Neural progenitor cell (in vitro differentiated cells): ENCODE results near the gene BFSP2. TPM values are rescaled to one million over a fixed set of nuclear protein-coding genes. Genes with fewer than 3 reads are reported as not detected.
"Not testable (repeated sequence)": the region's sequence is repeated elsewhere in the genome, so short reads cannot be mapped to it uniquely, and the experiment has no call there.

Experiments used
- DNase-seq: peaks from one replicate; pipeline ENCODE4 v3.0.0-alpha.2; 2016; ENCODE audit warnings: low spot score
- H2AFZ ChIP-seq: fragments of 200-600 bp; sonication (generic); replicated peaks from 2 replicates; pipeline ENCODE4 v1.6.1; 2016; ENCODE audit warnings: antibody characterized with exemption
- H3F3A ChIP-seq: fragments of 200-600 bp; sonication (generic); 2 replicates; pipeline ENCODE4 v1.6.1; 2016; ENCODE audit warnings: antibody characterized with exemption, low read depth
- H3K27ac ChIP-seq: fragments of 200-600 bp; sonication (generic); 2 replicates; pipeline ENCODE4 v1.5.1; 2016; ENCODE audit warnings: mild to moderate bottlenecking
- H3K27me3 ChIP-seq: fragments of 200-600 bp; sonication (generic); 2 replicates; pipeline ENCODE4 v1.6.1; 2016; ENCODE audit warnings: mild to moderate bottlenecking, moderate library complexity
- H3K36me3 ChIP-seq: fragments of 200-600 bp; sonication (generic); 2 replicates; pipeline ENCODE4 v1.5.1; 2016
- H3K4me1 ChIP-seq: fragments of 200-600 bp; sonication (generic); 2 replicates; pipeline ENCODE4 v1.6.1; 2016; ENCODE audit warnings: mixed run types
- H3K4me2 ChIP-seq: fragments of 200-600 bp; sonication (generic); 2 replicates; pipeline ENCODE4 v1.6.1; 2016
- H3K4me3 ChIP-seq: fragments of 200-600 bp; sonication (generic); 2 replicates; pipeline ENCODE4 v1.5.1; 2016
- H3K79me2 ChIP-seq: fragments of 200-600 bp; sonication (generic); 2 replicates; pipeline ENCODE4 v1.6.1; 2016; ENCODE audit warnings: low read depth
- H3K9ac ChIP-seq: fragments of 200-600 bp; sonication (generic); 2 replicates; pipeline ENCODE4 v1.6.1; 2016
- H3K9me3 ChIP-seq: fragments of 200-600 bp; sonication (generic); 2 replicates; pipeline ENCODE4 v1.5.1; 2016; ENCODE audit warnings: low read depth
- H4K20me1 ChIP-seq: fragments of 200-600 bp; sonication (generic); 2 replicates; pipeline ENCODE4 v1.6.1; 2016; ENCODE audit warnings: low read depth
- H3K27ac Mint-ChIP-seq: 3 replicates; pipeline ENCODE4 v1.8.0; 2021; ENCODE audit warnings: mixed read lengths
- H3K27me3 Mint-ChIP-seq: 2 replicates; pipeline ENCODE4 v1.8.0; 2022; ENCODE audit warnings: low read depth, mild to moderate bottlenecking, inconsistent platforms, moderate library complexity, mixed read lengths; ENCODE audit not compliant: insufficient read depth
- H3K36me3 Mint-ChIP-seq: 3 replicates; pipeline ENCODE4 v1.8.0; 2021; ENCODE audit warnings: mixed read lengths
- H3K4me1 Mint-ChIP-seq: 3 replicates; pipeline ENCODE4 v1.8.0; 2021; ENCODE audit warnings: mixed read lengths
- H3K4me3 Mint-ChIP-seq: 3 replicates; pipeline ENCODE4 v1.8.0; 2021; ENCODE audit warnings: mild to moderate bottlenecking, moderate library complexity, mixed read lengths
- H3K9me3 Mint-ChIP-seq: 3 replicates; pipeline ENCODE4 v1.8.0; 2020; ENCODE audit warnings: mixed read lengths
- CTCF ChIP-seq: fragments of 200-600 bp; sonication (generic); IDR thresholded peaks from 2 replicates; pipeline ENCODE4 v1.5.1; 2017; ENCODE audit warnings: antibody characterized with exemption, mild to moderate bottlenecking
- EZH2 ChIP-seq: fragments of 200-600 bp; sonication (generic); IDR thresholded peaks from 2 replicates; pipeline ENCODE4 v1.6.1; 2017; ENCODE audit warnings: antibody characterized with exemption, mild to moderate bottlenecking, moderate library complexity
- EZH2phosphoT487 ChIP-seq: fragments of 200-600 bp; sonication (generic); IDR thresholded peaks from 2 replicates; pipeline ENCODE4 v1.6.1; 2017; ENCODE audit warnings: antibody characterized with exemption
- total RNA-seq: library from RNA; depleted of rRNA; stranded (reverse); fragments of >200 nt; gene quantifications from 2 replicates; pipeline ENCODE4 v1.2.3, GENCODE V29; 2015; ENCODE audit warnings: low replicate concordance

The BFSP2 gene
- total RNA-seq, 1 donor from 2014 or later = not detected

- Histone ChIP-seq H3F3A (no peaks in the 10 kb centered on the region), H3K4me3 (no peak overlapping the region), H4K20me1 (no peaks in the 10 kb centered on the region), H3K79me2 (no peaks in the 10 kb centered on the region), H3K9ac (no peak overlapping the region), H3K9me3 (no peaks in the 10 kb centered on the region), H3K27ac (no peak overlapping the region), H3K27me3 (no peaks in the 10 kb centered on the region), H2AFZ (no peak overlapping the region), H3K4me1 (no peaks in the 10 kb centered on the region), H3K36me3 (no peaks in the 10 kb centered on the region), H3K4me2 (no peak overlapping the region)
- Mint-ChIP-seq H3K4me3 (no peak overlapping the region), H3K4me1 (no peaks in the 10 kb centered on the region), H3K36me3 (no peaks in the 10 kb centered on the region), H3K9me3 (no peaks in the 10 kb centered on the region), H3K27me3 (peaks cover 11% of the 10 kb centered on the region), H3K27ac (no peak overlapping the region)
- no peak for DNase-seq
- TF ChIP-seq EZH2 (no peak), CTCF (no peak), EZH2phosphoT487 (no peak)
Measured at GRCh38 chr3:133515127-133515526, 115.3 kb downstream of the BFSP2 start.

GRCh38 chr3:133520286-133520685, 120.4 kb downstream of the BFSP2 start:
- Histone ChIP-seq H3K9me3 (no peaks in the 10 kb centered on the region), H3K27me3 (no peaks in the 10 kb centered on the region), H2AFZ (no peak overlapping the region), H3K79me2 (no peaks in the 10 kb centered on the region), H3K27ac (no peak overlapping the region), H3K4me3 (no peak overlapping the region), H3K4me1 (no peaks in the 10 kb centered on the region), H3K9ac (no peak overlapping the region), H3K36me3 (no peaks in the 10 kb centered on the region), H3K4me2 (no peak overlapping the region), H3F3A (no peaks in the 10 kb centered on the region), H4K20me1 (no peaks in the 10 kb centered on the region)
- Mint-ChIP-seq H3K27me3 (no peaks in the 10 kb centered on the region), H3K9me3 (no peaks in the 10 kb centered on the region), H3K4me1 (no peaks in the 10 kb centered on the region), H3K36me3 (no peaks in the 10 kb centered on the region), H3K4me3 (no peak overlapping the region), H3K27ac (no peak overlapping the region)
- DNase-seq = no peak
- TF ChIP-seq CTCF (no peak), EZH2 (no peak), EZH2phosphoT487 (no peak)

GRCh38 chr3:133520938-133521337, 121.1 kb downstream of the BFSP2 start:
- not testable (repeated sequence) for H3K4me1 Mint-ChIP-seq, H3K27me3 Mint-ChIP-seq, H3K4me3 Mint-ChIP-seq, H3K27me3 ChIP-seq, H4K20me1 ChIP-seq, H3K9ac ChIP-seq, DNase-seq, H3K27ac ChIP-seq, H3F3A ChIP-seq, H3K4me3 ChIP-seq, H3K9me3 Mint-ChIP-seq, H3K79me2 ChIP-seq, H3K9me3 ChIP-seq, H3K36me3 ChIP-seq, H3K4me2 ChIP-seq, H3K27ac Mint-ChIP-seq, H3K4me1 ChIP-seq, H3K36me3 Mint-ChIP-seq, H2AFZ ChIP-seq

- Histone ChIP-seq H4K20me1 (no peaks in the 10 kb centered on the region), H2AFZ (no peak overlapping the region), H3K9ac (no peak overlapping the region), H3K27ac (no peak overlapping the region), H3K4me3 (no peak overlapping the region), H3K36me3 (no peaks in the 10 kb centered on the region), H3K79me2 (no peaks in the 10 kb centered on the region), H3K9me3 (no peaks in the 10 kb centered on the region), H3K27me3 (no peaks in the 10 kb centered on the region), H3K4me2 (no peak overlapping the region), H3F3A (no peaks in the 10 kb centered on the region), H3K4me1 (no peaks in the 10 kb centered on the region)
- no peak overlapping the region for H3K4me3 Mint-ChIP-seq
- H3K9me3 Mint-ChIP-seq = no peaks in the 10 kb centered on the region
- H3K27me3 Mint-ChIP-seq = no peaks in the 10 kb centered on the region
- no peak for DNase-seq
- H3K27ac Mint-ChIP-seq = no peak overlapping the region
- peaks cover under 1% of the 10 kb centered on the region for H3K4me1 Mint-ChIP-seq
- no peak for TF ChIP-seq CTCF
- no peak for TF ChIP-seq EZH2
- no peak for TF ChIP-seq EZH2phosphoT487
- H3K36me3 Mint-ChIP-seq = no peaks in the 10 kb centered on the region
Measured at GRCh38 chr3:133521946-133522345, 122.1 kb downstream of the BFSP2 start.

GRCh38 chr3:133523758-133524157, 123.9 kb downstream of the BFSP2 start:
- not testable (repeated sequence) for H3F3A ChIP-seq, H3K4me3 ChIP-seq, H3K4me1 ChIP-seq, H3K27me3 ChIP-seq, H3K27ac ChIP-seq, H3K9me3 ChIP-seq, DNase-seq, H3K27ac Mint-ChIP-seq, H3K4me3 Mint-ChIP-seq, H3K27me3 Mint-ChIP-seq, H3K36me3 Mint-ChIP-seq, H3K36me3 ChIP-seq, H3K9ac ChIP-seq, H4K20me1 ChIP-seq, H3K9me3 Mint-ChIP-seq, H3K79me2 ChIP-seq, H3K4me1 Mint-ChIP-seq, H3K4me2 ChIP-seq, H2AFZ ChIP-seq
